ENCODE results near the gene UCHL3.
A peak's percentile ranks its signal among the peaks of the same experiment; 100 is the strongest.
"Not testable (repeated sequence)": the region's sequence is repeated elsewhere in the genome, so short reads cannot be mapped to it uniquely, and the experiment has no call there.

Gene UCHL3

DNA sequence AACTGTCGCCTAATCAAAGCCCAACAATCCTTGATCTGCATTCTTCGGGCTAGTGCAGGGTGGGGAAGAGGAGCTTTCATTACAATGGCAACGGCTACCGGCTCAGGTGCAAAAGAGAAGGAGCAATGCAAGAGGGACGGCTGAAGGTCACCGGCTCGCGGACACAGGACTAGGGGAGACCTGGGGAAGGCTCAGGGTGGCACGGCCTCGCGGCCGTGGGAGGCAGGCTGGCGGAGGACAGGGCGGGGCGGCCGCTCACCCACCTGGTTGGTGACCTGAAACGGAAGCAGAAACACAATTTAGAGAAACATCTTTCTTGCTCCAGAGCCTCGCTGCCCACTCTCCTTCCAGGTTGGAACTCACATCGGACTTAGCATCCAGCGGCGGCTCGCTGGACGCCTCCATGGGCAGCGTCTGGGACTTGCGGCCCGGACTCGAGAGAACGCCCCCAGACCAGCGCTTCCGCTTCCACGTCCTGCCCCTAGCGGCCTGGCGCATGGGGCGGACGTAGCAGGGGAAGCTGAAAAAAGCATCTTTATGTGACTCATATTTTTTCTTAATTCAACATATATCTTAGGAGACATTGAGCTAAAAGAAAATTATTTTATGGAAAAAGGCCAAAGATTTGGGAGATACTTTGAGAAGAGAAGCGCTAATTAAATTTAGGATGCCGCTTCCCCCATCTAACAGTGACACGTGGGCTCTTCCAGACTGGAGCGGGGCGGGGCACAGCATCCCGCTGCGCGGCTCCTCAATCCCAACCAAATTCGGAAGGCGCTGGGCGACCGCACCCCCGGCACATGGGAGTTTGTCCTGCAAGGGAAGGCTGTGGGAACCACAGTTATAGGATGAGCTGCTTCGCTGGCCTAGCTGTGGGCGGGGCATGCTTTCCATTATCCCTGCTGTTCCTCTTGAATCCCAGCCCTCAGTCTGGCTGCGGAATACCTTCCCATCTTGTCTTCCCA is 11.9 kb upstream of the UCHL3 start, which contains the start of gene COMMD6:
Gene COMMD6, minus strand, starts transcription at position 441 of the 965 bp plus-strand sequence. Its CDS starts 36 bp downstream, at position 405.
- Mint-ChIP-seq H3K4me1 (ENCODE audit: low read depth) (peaks cover 40% of the 10 kb centered on the region), H3K27me3 (no peaks in the 10 kb centered on the region), H3K36me3 (ENCODE audit: low read depth) (peaks cover 49% of the 10 kb centered on the region), H3K4me3 (peak within 1 kb of the TSS; percentile 99), H3K9me3 (no peaks in the 10 kb centered on the region), H3K27ac (peak within 1 kb of the TSS; percentile 97)
- peak; percentile 83 for DNase-seq

DNA sequence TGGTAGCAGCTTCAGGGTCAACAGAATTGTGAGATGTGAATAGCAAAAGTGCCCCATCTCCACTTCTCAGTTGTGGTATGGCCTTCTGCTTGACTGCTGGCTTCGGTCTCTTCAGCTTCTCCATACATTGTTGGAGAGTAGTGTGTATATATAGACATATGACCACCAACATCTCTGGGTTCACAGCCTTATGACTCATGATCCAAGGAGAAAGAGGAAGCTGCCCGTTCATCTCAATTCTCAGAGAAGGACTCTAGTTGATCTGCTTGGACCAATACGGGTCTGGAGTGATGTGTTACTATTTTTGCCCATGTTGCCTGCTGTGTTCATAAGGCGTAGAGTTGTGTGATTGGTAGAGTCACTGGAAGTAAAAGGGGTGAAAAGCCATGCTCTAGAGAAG is 8.3 kb upstream of the UCHL3 start:
- H3K9me3 Mint-ChIP-seq, result no peaks in the 10 kb centered on the region
- peaks cover 19% of the 10 kb centered on the region for H3K4me1 Mint-ChIP-seq (ENCODE audit: low read depth)
- H3K27ac Mint-ChIP-seq, result no peak overlapping the region
- peaks cover 20% of the 10 kb centered on the region for H3K36me3 Mint-ChIP-seq (ENCODE audit: low read depth)
- DNase-seq, result no peak
- H3K4me3 Mint-ChIP-seq, result no peak overlapping the region
- H3K27me3 Mint-ChIP-seq, result no peaks in the 10 kb centered on the region

GRCh38 chr13:75541961-75542360 is 7.6 kb upstream of the UCHL3 start:
- Mint-ChIP-seq H3K4me1 (ENCODE audit: low read depth) (peaks cover 12% of the 10 kb centered on the region), H3K9me3 (no peaks in the 10 kb centered on the region), H3K27ac (no peak overlapping the region), H3K27me3 (no peaks in the 10 kb centered on the region), H3K4me3 (no peak overlapping the region), H3K36me3 (ENCODE audit: low read depth) (peaks cover 14% of the 10 kb centered on the region)
- no peak for DNase-seq

- Mint-ChIP-seq H3K36me3 (ENCODE audit: low read depth) (no peaks in the 10 kb centered on the region), H3K4me3 (no peak overlapping the region), H3K9me3 (no peaks in the 10 kb centered on the region), H3K27ac (no peak overlapping the region), H3K27me3 (no peaks in the 10 kb centered on the region), H3K4me1 (ENCODE audit: low read depth) (peaks cover 13% of the 10 kb centered on the region)
- no peak for DNase-seq
Measured at GRCh38 chr13:75544681-75545330, 4.8 kb upstream of the UCHL3 start.

DNA sequence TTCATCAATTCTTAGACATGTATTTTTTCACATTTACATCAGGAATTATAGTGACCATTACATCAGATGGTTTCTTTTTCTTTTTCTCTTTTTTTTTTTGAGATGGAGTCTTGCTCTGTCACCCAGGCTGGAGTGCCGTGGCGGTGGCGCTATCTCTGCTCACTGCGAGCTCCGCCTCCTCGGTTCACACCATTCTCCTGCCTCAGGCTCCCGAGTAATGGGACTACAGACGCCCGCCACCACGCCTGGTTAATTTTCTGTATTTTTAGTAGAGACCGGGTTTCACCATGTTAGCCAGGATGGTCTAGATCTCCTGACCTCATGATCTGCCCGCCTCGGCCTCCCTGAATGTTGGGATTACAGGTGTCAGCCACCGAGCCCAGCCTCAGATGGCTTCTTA is 4.2 kb upstream of the UCHL3 start:
- H3K9me3 Mint-ChIP-seq; DNase-seq; H3K27ac Mint-ChIP-seq; H3K27me3 Mint-ChIP-seq; H3K36me3 Mint-ChIP-seq (ENCODE audit: low read depth); H3K4me3 Mint-ChIP-seq: not testable (repeated sequence)
- H3K4me1 Mint-ChIP-seq (ENCODE audit: low read depth), result peaks cover 16% of the 10 kb centered on the region

DNA sequence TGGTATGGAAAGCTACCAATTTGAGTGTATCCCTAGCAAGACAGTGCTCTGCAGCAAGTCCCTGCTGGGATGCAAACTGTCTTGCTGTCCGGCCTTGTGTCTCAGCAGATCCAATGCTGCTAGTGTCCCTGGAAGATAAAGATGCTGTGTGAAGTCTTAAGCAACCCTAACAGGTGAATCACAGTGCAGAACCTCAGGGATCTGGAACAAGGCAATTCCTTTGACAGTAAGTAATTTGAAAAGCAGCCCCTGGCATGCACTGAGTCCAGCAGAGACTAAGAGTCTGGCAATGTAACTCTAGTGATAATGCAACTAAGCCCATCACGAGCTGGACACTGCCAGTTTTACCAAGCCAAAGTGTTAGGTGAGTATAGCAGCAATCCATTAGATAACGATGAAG is 1.7 kb upstream of the UCHL3 start:
- Mint-ChIP-seq H3K27me3 (no peaks in the 10 kb centered on the region), H3K36me3 (ENCODE audit: low read depth) (peaks cover 12% of the 10 kb centered on the region), H3K4me3 (no peak overlapping the region), H3K27ac (no peak overlapping the region), H3K9me3 (no peaks in the 10 kb centered on the region), H3K4me1 (ENCODE audit: low read depth) (peaks cover 35% of the 10 kb centered on the region)
- DNase-seq, result no peak

- no peaks in the 10 kb centered on the region for H3K27me3 Mint-ChIP-seq
- peaks cover 55% of the 10 kb centered on the region for H3K4me1 Mint-ChIP-seq (ENCODE audit: low read depth)
- peaks cover 34% of the 10 kb centered on the region for H3K36me3 Mint-ChIP-seq (ENCODE audit: low read depth)
- H3K4me3 Mint-ChIP-seq, result peak overlapping the region; percentile 87
- peak overlapping the region; percentile 98 for H3K27ac Mint-ChIP-seq
- no peak for DNase-seq
- no peaks in the 10 kb centered on the region for H3K9me3 Mint-ChIP-seq
Measured at GRCh38 chr13:75550159-75550567, 572 bp downstream of the UCHL3 start.

- Mint-ChIP-seq H3K36me3 (ENCODE audit: low read depth) (peaks cover 59% of the 10 kb centered on the region), H3K27me3 (no peaks in the 10 kb centered on the region), H3K4me3 (no peak overlapping the region), H3K27ac (no peak overlapping the region), H3K4me1 (ENCODE audit: low read depth) (peaks cover 67% of the 10 kb centered on the region), H3K9me3 (no peaks in the 10 kb centered on the region)
- no peak for DNase-seq
Measured at GRCh38 chr13:75554464-75554863, 4.9 kb downstream of the UCHL3 start.

DNA sequence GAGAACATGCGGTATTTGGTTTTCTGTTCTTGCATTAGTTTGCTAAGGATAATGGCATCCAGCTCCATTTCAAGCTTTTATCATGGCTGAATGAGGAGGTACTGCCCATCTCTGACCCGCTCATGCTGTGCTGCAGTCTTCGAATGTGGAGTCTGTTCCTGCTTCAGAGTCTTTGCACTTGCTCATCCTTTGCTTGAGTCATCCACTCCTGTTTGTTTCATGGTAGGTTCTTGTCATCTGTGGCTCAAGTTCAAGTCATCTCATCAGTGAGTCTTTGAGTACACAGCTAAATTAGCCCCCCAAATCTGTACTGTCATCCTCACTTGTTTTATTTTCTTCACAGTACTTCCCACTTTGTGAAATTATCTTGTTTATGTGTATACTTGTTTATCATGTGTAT is 5.4 kb downstream of the UCHL3 start:
- no peak overlapping the region for H3K4me3 Mint-ChIP-seq
- H3K9me3 Mint-ChIP-seq, result no peaks in the 10 kb centered on the region
- H3K27me3 Mint-ChIP-seq, result no peaks in the 10 kb centered on the region
- DNase-seq, result no peak
- H3K4me1 Mint-ChIP-seq (ENCODE audit: low read depth), result peaks cover 68% of the 10 kb centered on the region
- H3K36me3 Mint-ChIP-seq (ENCODE audit: low read depth), result peaks cover 62% of the 10 kb centered on the region
- H3K27ac Mint-ChIP-seq, result peak overlapping the region; percentile 37

GRCh38 chr13:75555836-75556235 is 6.2 kb downstream of the UCHL3 start:
- DNase-seq, result no peak
- no peak overlapping the region for H3K4me3 Mint-ChIP-seq
- H3K27me3 Mint-ChIP-seq, result no peaks in the 10 kb centered on the region
- H3K27ac Mint-ChIP-seq, result no peak overlapping the region
- peaks cover 61% of the 10 kb centered on the region for H3K36me3 Mint-ChIP-seq (ENCODE audit: low read depth)
- no peaks in the 10 kb centered on the region for H3K9me3 Mint-ChIP-seq
- peaks cover 62% of the 10 kb centered on the region for H3K4me1 Mint-ChIP-seq (ENCODE audit: low read depth)

- Mint-ChIP-seq H3K27me3 (no peaks in the 10 kb centered on the region), H3K36me3 (ENCODE audit: low read depth) (peaks cover 66% of the 10 kb centered on the region), H3K27ac (no peak overlapping the region), H3K4me3 (no peak overlapping the region), H3K4me1 (ENCODE audit: low read depth) (peaks cover 52% of the 10 kb centered on the region), H3K9me3 (no peaks in the 10 kb centered on the region)
- DNase-seq, result no peak
Measured at GRCh38 chr13:75556961-75557360, 7.4 kb downstream of the UCHL3 start.

DNA sequence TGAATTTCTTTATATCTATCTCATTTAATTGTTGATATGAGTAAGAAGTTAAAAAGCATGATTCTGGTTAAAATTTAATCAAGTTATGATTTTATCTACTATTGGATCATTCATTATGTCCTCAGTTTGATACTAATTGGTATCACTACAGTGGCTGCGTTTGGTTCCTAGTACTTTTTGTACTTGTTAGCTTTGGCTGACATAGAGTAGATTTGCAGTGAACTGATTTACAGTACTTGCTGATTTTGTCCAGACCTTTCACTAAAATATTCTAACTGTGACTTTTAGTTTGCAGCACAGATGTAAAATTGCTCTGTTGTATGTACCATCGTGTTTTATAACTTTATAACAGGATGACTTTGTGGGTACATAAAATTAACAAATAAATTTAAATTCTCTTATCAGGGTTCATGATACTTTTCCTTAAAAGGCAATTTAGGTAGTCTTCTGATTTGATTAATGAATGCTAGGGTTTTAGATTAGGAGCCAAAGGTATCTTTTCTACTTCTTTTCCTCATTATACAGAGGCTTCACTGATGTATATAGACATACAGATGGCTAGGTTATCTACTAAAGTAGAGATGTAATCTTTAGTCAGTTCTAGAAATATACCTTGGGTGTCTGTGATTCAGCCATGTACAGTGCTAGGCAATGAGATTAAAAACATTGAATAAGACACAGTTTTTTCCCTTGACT is 8.7 kb downstream of the UCHL3 start:
- no peak for DNase-seq
- H3K4me3 Mint-ChIP-seq, result no peak overlapping the region
- H3K27me3 Mint-ChIP-seq, result no peaks in the 10 kb centered on the region
- no peaks in the 10 kb centered on the region for H3K9me3 Mint-ChIP-seq
- peaks cover 44% of the 10 kb centered on the region for H3K4me1 Mint-ChIP-seq (ENCODE audit: low read depth)
- peaks cover 69% of the 10 kb centered on the region for H3K36me3 Mint-ChIP-seq (ENCODE audit: low read depth)
- H3K27ac Mint-ChIP-seq, result peak overlapping the region; percentile 71

DNA sequence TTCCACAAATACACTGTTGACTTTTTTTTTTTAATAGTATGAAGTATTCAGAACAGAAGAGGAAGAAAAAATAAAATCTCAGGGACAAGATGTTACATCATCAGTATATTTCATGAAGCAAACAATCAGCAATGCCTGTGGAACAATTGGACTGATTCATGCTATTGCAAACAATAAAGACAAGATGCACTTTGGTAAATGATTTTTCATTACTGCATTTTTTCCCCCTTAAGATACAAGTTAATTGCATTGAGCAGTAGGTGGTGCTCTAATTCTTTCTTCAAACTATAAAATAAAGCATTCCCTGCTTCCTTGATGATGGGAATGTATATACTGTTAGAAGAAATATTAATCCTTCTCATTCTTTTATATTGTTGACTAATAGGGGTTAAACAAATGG is 17.1 kb downstream of the UCHL3 start:
- no peak for DNase-seq
- H3K36me3 Mint-ChIP-seq (ENCODE audit: low read depth), result peaks cover 82% of the 10 kb centered on the region
- H3K4me1 Mint-ChIP-seq (ENCODE audit: low read depth), result peaks cover 4% of the 10 kb centered on the region
- no peaks in the 10 kb centered on the region for H3K27me3 Mint-ChIP-seq
- H3K9me3 Mint-ChIP-seq, result no peaks in the 10 kb centered on the region
- H3K27ac Mint-ChIP-seq, result no peak overlapping the region
- no peak overlapping the region for H3K4me3 Mint-ChIP-seq

DNA sequence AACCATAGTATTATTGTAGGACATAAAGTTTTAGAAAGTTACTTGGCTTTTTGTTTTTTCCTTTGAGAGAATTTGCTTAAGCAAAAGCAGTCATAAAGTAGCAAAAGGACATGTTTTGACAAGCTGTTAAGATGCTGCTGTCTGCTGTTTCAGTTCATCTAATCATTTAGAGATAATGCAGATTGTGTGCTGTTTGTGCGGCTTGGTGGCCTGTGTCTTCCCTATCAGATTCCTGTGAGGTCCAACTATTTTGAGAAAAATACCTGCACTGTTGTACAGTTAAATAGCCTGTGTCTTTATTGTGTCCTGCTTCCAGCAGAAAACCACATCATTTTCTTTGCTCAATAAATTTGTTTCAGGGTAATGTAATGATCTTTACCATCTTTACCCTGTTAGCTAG is 20.0 kb downstream of the UCHL3 start:
- H3K27me3 Mint-ChIP-seq, result no peaks in the 10 kb centered on the region
- H3K36me3 Mint-ChIP-seq (ENCODE audit: low read depth), result peaks cover 92% of the 10 kb centered on the region
- H3K4me1 Mint-ChIP-seq (ENCODE audit: low read depth), result peaks cover 4% of the 10 kb centered on the region
- H3K27ac Mint-ChIP-seq, result no peak overlapping the region
- H3K9me3 Mint-ChIP-seq, result no peaks in the 10 kb centered on the region
- H3K4me3 Mint-ChIP-seq, result no peak overlapping the region
- no peak for DNase-seq
